Measurements from ENCODE around the gene TRPV3.

The TRPV3 gene

GRCh38 chr17:3532859-3533142 is 24.8 kb downstream of the TRPV3 start:
- H2AFZ ChIP-seq (ENCODE audit: low read length), result no peak overlapping the region
- no peaks in the 10 kb centered on the region for H3K79me2 ChIP-seq (ENCODE audit: insufficient read depth, low read length)
- no peak overlapping the region for H3K4me3 ChIP-seq (ENCODE audit: low read depth, low read length, poor library complexity, severe bottlenecking)
- H3K9ac ChIP-seq (ENCODE audit: low read length), result no peak overlapping the region
- H3K27me3 ChIP-seq (ENCODE audit: insufficient read depth, low read length), result 0 out of 2 replicates have a peak, but pooled peaks cover 3% of the 10 kb centered on the region
- no peaks in the 10 kb centered on the region for H4K20me1 ChIP-seq (ENCODE audit: insufficient read depth, low read length)
- no peak overlapping the region for H3K4me2 ChIP-seq (ENCODE audit: low read length)
- no peaks in the 10 kb centered on the region for H3K36me3 ChIP-seq (ENCODE audit: insufficient read depth, low read length)
- H3K4me1 ChIP-seq (ENCODE audit: insufficient read depth, low read length, severe bottlenecking), result no peaks in the 10 kb centered on the region
- no peaks in the 10 kb centered on the region for H3K9me3 ChIP-seq (ENCODE audit: low read length)
- no peaks in the 10 kb centered on the region for H3F3A ChIP-seq (ENCODE audit: insufficient read depth, low read length)
- H3K9me2 ChIP-seq (ENCODE audit: low read depth, low read length), result no peaks in the 10 kb centered on the region
- TF ChIP-seq EZH2 (IDR thresholded peaks at IDR 0.05; ENCODE audit: borderline replicate concordance, low read length) (no peak), CTCF (IDR thresholded peaks at IDR 0.05; ENCODE audit: low read length) (no peak)
- H3K27ac ChIP-seq (ENCODE audit: low read depth, low read length, poor library complexity, severe bottlenecking), result no peak overlapping the region

GRCh38 chr17:3532106-3532858 is 25.3 kb downstream of the TRPV3 start:
- no peaks in the 10 kb centered on the region for H3K4me1 ChIP-seq (ENCODE audit: insufficient read depth, low read length, severe bottlenecking)
- no peaks in the 10 kb centered on the region for H3K79me2 ChIP-seq (ENCODE audit: insufficient read depth, low read length)
- no peaks in the 10 kb centered on the region for H3K9me3 ChIP-seq (ENCODE audit: low read length)
- no peaks in the 10 kb centered on the region for H3K36me3 ChIP-seq (ENCODE audit: insufficient read depth, low read length)
- no peak for TF ChIP-seq EZH2 (IDR thresholded peaks at IDR 0.05; ENCODE audit: borderline replicate concordance, low read length)
- no peaks in the 10 kb centered on the region for H3K9me2 ChIP-seq (ENCODE audit: low read depth, low read length)
- no peaks in the 10 kb centered on the region for H3F3A ChIP-seq (ENCODE audit: insufficient read depth, low read length)
- no peak overlapping the region for H3K4me2 ChIP-seq (ENCODE audit: low read length)
- H3K27ac ChIP-seq (ENCODE audit: low read depth, low read length, poor library complexity, severe bottlenecking), result no peak overlapping the region
- no peak overlapping the region for H3K9ac ChIP-seq (ENCODE audit: low read length)
- H3K4me3 ChIP-seq (ENCODE audit: low read depth, low read length, poor library complexity, severe bottlenecking), result no peak overlapping the region
- H2AFZ ChIP-seq (ENCODE audit: low read length), result no peak overlapping the region
- 0 out of 2 replicates have a peak, but pooled peaks cover 3% of the 10 kb centered on the region for H3K27me3 ChIP-seq (ENCODE audit: insufficient read depth, low read length)
- no peaks in the 10 kb centered on the region for H4K20me1 ChIP-seq (ENCODE audit: insufficient read depth, low read length)

GRCh38 chr17:3531266-3532101 is 26.1 kb downstream of the TRPV3 start:
- Histone ChIP-seq H2AFZ (ENCODE audit: low read length) (no peak overlapping the region), H3K27ac (ENCODE audit: low read depth, low read length, poor library complexity, severe bottlenecking) (no peak overlapping the region), H3K4me3 (ENCODE audit: low read depth, low read length, poor library complexity, severe bottlenecking) (no peak overlapping the region), H3K4me1 (ENCODE audit: insufficient read depth, low read length, severe bottlenecking) (no peaks in the 10 kb centered on the region), H3K9me3 (ENCODE audit: low read length) (no peaks in the 10 kb centered on the region), H3K79me2 (ENCODE audit: insufficient read depth, low read length) (no peaks in the 10 kb centered on the region), H4K20me1 (ENCODE audit: insufficient read depth, low read length) (no peaks in the 10 kb centered on the region), H3K27me3 (ENCODE audit: insufficient read depth, low read length) (0 out of 2 replicates have a peak, but pooled peaks cover 3% of the 10 kb centered on the region), H3F3A (ENCODE audit: insufficient read depth, low read length) (no peaks in the 10 kb centered on the region), H3K9ac (ENCODE audit: low read length) (no peak overlapping the region), H3K4me2 (ENCODE audit: low read length) (no peak overlapping the region), H3K9me2 (ENCODE audit: low read depth, low read length) (no peaks in the 10 kb centered on the region), H3K36me3 (ENCODE audit: insufficient read depth, low read length) (no peaks in the 10 kb centered on the region)
- no peak for TF ChIP-seq EZH2 (IDR thresholded peaks at IDR 0.05; ENCODE audit: borderline replicate concordance, low read length)
